BLaER1 (cell line): Measurements from ENCODE around the gene AXIN2.

Experiments used
- H3K27ac ChIP-seq: shearing (Covaris generic); formaldehyde crosslinking; 2 replicates; pipeline ENCODE4 v1.8.1; 2022
- H3K27me3 ChIP-seq: shearing (Covaris generic); formaldehyde crosslinking; 2 replicates; pipeline ENCODE4 v1.8.1; 2022
- H3K36me3 ChIP-seq: shearing (Covaris generic); formaldehyde crosslinking; 2 replicates; pipeline ENCODE4 v1.8.1; 2022
- H3K4me1 ChIP-seq: shearing (Covaris generic); formaldehyde crosslinking; 2 replicates; pipeline ENCODE4 v1.8.1; 2022
- H3K4me2 ChIP-seq: shearing (Covaris generic); formaldehyde crosslinking; 2 replicates; pipeline ENCODE4 v1.8.1; 2022
- H3K4me3 ChIP-seq: shearing (Covaris generic); formaldehyde crosslinking; 2 replicates; pipeline ENCODE4 v1.8.1; 2022
- H3K9ac ChIP-seq: shearing (Covaris generic); formaldehyde crosslinking; 2 replicates; pipeline ENCODE4 v1.8.1; 2022
- H3K9me3 ChIP-seq: shearing (Covaris generic); formaldehyde crosslinking; 2 replicates; pipeline ENCODE4 v1.8.1; 2022
- H4K20me1 ChIP-seq: shearing (Covaris generic); formaldehyde crosslinking; 2 replicates; pipeline ENCODE4 v1.8.1; 2022
- Cebpa-rat ChIP-seq: shearing (Covaris generic); IDR thresholded peaks from 2 replicates; pipeline ENCODE4 v1.8.1; 2022

The AXIN2 gene

GRCh38 chr17:65523411-65523810 is 38.0 kb downstream of the AXIN2 start:
- no peak overlapping the region for H3K4me3 ChIP-seq
- H3K27ac ChIP-seq: no peak overlapping the region
- TF ChIP-seq Cebpa-rat: no peak
- peak overlapping the region; percentile 36; the same call in 1 of the 2 replicates for H3K4me2 ChIP-seq
- H3K36me3 ChIP-seq: peaks cover 8% of the 10 kb centered on the region; the same call in 1 of the 2 replicates
- no peak overlapping the region for H3K9ac ChIP-seq
- H4K20me1 ChIP-seq: no peaks in the 10 kb centered on the region
- no peaks in the 10 kb centered on the region for H3K27me3 ChIP-seq
- H3K4me1 ChIP-seq: peaks cover 15% of the 10 kb centered on the region
- H3K9me3 ChIP-seq: 0 out of 2 replicates have a peak, but pooled peaks cover 4% of the 10 kb centered on the region

- Histone ChIP-seq H4K20me1 (no peaks in the 10 kb centered on the region), H3K4me3 (no peak overlapping the region)
These were observed 38.6 kb downstream of the AXIN2 start for GRCh38 chr17:65522751-65523404.

GRCh38 chr17:65519462-65519861 is 42.0 kb downstream of the AXIN2 start:
- H3K4me1 ChIP-seq: peaks cover 33% of the 10 kb centered on the region
- H3K4me2 ChIP-seq: no peak overlapping the region
- no peak overlapping the region for H3K4me3 ChIP-seq
- no peak for TF ChIP-seq Cebpa-rat
- H3K36me3 ChIP-seq: no peaks in the 10 kb centered on the region
- 0 out of 2 replicates have a peak, but pooled peaks cover 4% of the 10 kb centered on the region for H3K9me3 ChIP-seq
- H4K20me1 ChIP-seq: no peaks in the 10 kb centered on the region
- no peak overlapping the region for H3K9ac ChIP-seq
- H3K27ac ChIP-seq: no peak overlapping the region
- H3K27me3 ChIP-seq: no peaks in the 10 kb centered on the region

More at GRCh38 chr17:65522751-65523404, 38.6 kb downstream of the AXIN2 start:
- H3K4me2 ChIP-seq: 0 out of 2 replicates have a peak overlapping the region, but pooled peaks have one; percentile 36
- H3K9ac ChIP-seq: no peak overlapping the region
- no peak overlapping the region for H3K27ac ChIP-seq
- H3K36me3 ChIP-seq: 0 out of 2 replicates have a peak, but pooled peaks cover 3% of the 10 kb centered on the region
- H3K4me1 ChIP-seq: peaks cover 15% of the 10 kb centered on the region
- H3K9me3 ChIP-seq: 0 out of 2 replicates have a peak, but pooled peaks cover 4% of the 10 kb centered on the region
- TF ChIP-seq Cebpa-rat: no peak
- no peaks in the 10 kb centered on the region for H3K27me3 ChIP-seq

- H3K27me3 ChIP-seq: no peaks in the 10 kb centered on the region
- H3K9me3 ChIP-seq: 0 out of 2 replicates have a peak, but pooled peaks cover 4% of the 10 kb centered on the region
- no peak overlapping the region for H3K27ac ChIP-seq
- H3K4me2 ChIP-seq: no peak overlapping the region
- TF ChIP-seq Cebpa-rat: no peak
- no peak overlapping the region for H3K4me3 ChIP-seq
- H3K9ac ChIP-seq: no peak overlapping the region
- no peaks in the 10 kb centered on the region for H3K36me3 ChIP-seq
- no peaks in the 10 kb centered on the region for H4K20me1 ChIP-seq
- peaks cover 25% of the 10 kb centered on the region for H3K4me1 ChIP-seq
These were observed 43.2 kb downstream of the AXIN2 start for GRCh38 chr17:65518256-65518655.

GRCh38 chr17:65515959-65516948 is 45.2 kb downstream of the AXIN2 start:
- H3K36me3 ChIP-seq: no peaks in the 10 kb centered on the region
- H3K4me2 ChIP-seq: peak overlapping the region; percentile 84
- H3K9me3 ChIP-seq: 0 out of 2 replicates have a peak, but pooled peaks cover 4% of the 10 kb centered on the region
- no peaks in the 10 kb centered on the region for H3K27me3 ChIP-seq
- H3K9ac ChIP-seq: peak overlapping the region; percentile 60; the same call in 1 of the 2 replicates
- peak overlapping the region; percentile 80 for H3K27ac ChIP-seq
- no peak overlapping the region for H3K4me3 ChIP-seq
- H3K4me1 ChIP-seq: peaks cover 19% of the 10 kb centered on the region
- no peak for TF ChIP-seq Cebpa-rat
- H4K20me1 ChIP-seq: no peaks in the 10 kb centered on the region

- H3K36me3 ChIP-seq: no peaks in the 10 kb centered on the region
- no peak overlapping the region for H3K9ac ChIP-seq
- peaks cover 19% of the 10 kb centered on the region for H3K4me1 ChIP-seq
- H3K9me3 ChIP-seq: 0 out of 2 replicates have a peak, but pooled peaks cover 4% of the 10 kb centered on the region
- no peak overlapping the region for H3K4me2 ChIP-seq
- H4K20me1 ChIP-seq: no peaks in the 10 kb centered on the region
- no peak overlapping the region for H3K27ac ChIP-seq
- H3K27me3 ChIP-seq: no peaks in the 10 kb centered on the region
- no peak overlapping the region for H3K4me3 ChIP-seq
- TF ChIP-seq Cebpa-rat: no peak
These were observed 45.9 kb downstream of the AXIN2 start for GRCh38 chr17:65515512-65515911.

- H3K27ac ChIP-seq: no peak overlapping the region
- no peak overlapping the region for H3K4me3 ChIP-seq
- H3K9ac ChIP-seq: no peak overlapping the region
- no peaks in the 10 kb centered on the region for H4K20me1 ChIP-seq
- H3K4me1 ChIP-seq: peaks cover 19% of the 10 kb centered on the region
- no peak for TF ChIP-seq Cebpa-rat
- H3K36me3 ChIP-seq: no peaks in the 10 kb centered on the region
- 0 out of 2 replicates have a peak, but pooled peaks cover 4% of the 10 kb centered on the region for H3K9me3 ChIP-seq
- H3K27me3 ChIP-seq: no peaks in the 10 kb centered on the region
- H3K4me2 ChIP-seq: no peak overlapping the region
These were observed 46.9 kb downstream of the AXIN2 start for GRCh38 chr17:65514541-65514940.

GRCh38 chr17:65514082-65514481 is 47.4 kb downstream of the AXIN2 start:
- TF ChIP-seq Cebpa-rat: no peak

GRCh38 chr17:65511316-65511715 is 50.1 kb downstream of the AXIN2 start:
- Histone ChIP-seq H3K27me3 (no peaks in the 10 kb centered on the region), H3K4me3 (no peak overlapping the region), H3K4me1 (peaks cover 7% of the 10 kb centered on the region)

More at GRCh38 chr17:65514082-65514481, 47.4 kb downstream of the AXIN2 start:
- H3K4me3 ChIP-seq: no peak overlapping the region
- no peaks in the 10 kb centered on the region for H3K27me3 ChIP-seq
- no peak overlapping the region for H3K4me2 ChIP-seq
- H3K9ac ChIP-seq: no peak overlapping the region
- no peaks in the 10 kb centered on the region for H3K36me3 ChIP-seq
- H3K9me3 ChIP-seq: 0 out of 2 replicates have a peak, but pooled peaks cover 4% of the 10 kb centered on the region
- peaks cover 19% of the 10 kb centered on the region for H3K4me1 ChIP-seq
- H3K27ac ChIP-seq: no peak overlapping the region
- no peaks in the 10 kb centered on the region for H4K20me1 ChIP-seq

More at GRCh38 chr17:65511316-65511715, 50.1 kb downstream of the AXIN2 start:
- Histone ChIP-seq H3K9me3 (no peaks in the 10 kb centered on the region), H3K9ac (no peak overlapping the region), H3K36me3 (no peaks in the 10 kb centered on the region), H3K27ac (no peak overlapping the region), H3K4me2 (no peak overlapping the region), H4K20me1 (no peaks in the 10 kb centered on the region)
- TF ChIP-seq Cebpa-rat: no peak
